ENCODE data around the gene PPFIA2.

DNA sequence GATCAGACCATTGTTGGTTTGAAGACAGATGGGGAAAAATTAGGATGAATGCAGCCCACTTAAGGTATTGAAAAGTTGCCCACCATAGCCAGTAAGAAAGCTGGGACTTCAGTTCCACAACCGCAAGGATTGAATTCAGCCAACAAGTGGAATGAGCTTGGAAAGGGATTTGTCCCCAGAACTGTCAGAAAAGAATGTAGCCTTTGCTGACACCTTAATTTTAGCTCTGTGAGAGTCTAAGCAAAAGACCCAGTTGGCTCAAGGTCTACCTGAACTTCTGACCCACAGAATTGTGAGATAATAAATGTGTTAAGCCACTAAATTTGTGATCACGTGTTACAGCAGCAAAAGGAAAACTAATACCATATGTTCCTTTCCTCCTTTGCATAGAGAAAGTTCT, 29.4 kb downstream of the PPFIA2 start:
- TF ChIP-seq TAF1 (IDR thresholded peaks at IDR 0.05; ENCODE audit: borderline replicate concordance, low read depth, low read length) (no peak), POLR2A (IDR thresholded peaks at IDR 0.05; ENCODE audit: low read depth, low read length) (no peak), POLR2AphosphoS5 (IDR thresholded peaks at IDR 0.05; ENCODE audit: low read depth, low read length) (no peak)

All from GM12892 (cell line).